Superior temporal gyrus (tissue), 1 donor: ENCODE measurements around the gene SLC35F1.

Experiments used
- DNase-seq: peaks from one replicate; pipeline ENCODE4 v3.0.0-alpha.2; 2016; ENCODE audit errors: extremely low spot score

Gene SLC35F1

GRCh38 chr6:118197539-118197938, 290.5 kb downstream of the SLC35F1 start:
- no peak for DNase-seq

GRCh38 chr6:118198746-118199145, 291.7 kb downstream of the SLC35F1 start:
- no peak for DNase-seq

DNA sequence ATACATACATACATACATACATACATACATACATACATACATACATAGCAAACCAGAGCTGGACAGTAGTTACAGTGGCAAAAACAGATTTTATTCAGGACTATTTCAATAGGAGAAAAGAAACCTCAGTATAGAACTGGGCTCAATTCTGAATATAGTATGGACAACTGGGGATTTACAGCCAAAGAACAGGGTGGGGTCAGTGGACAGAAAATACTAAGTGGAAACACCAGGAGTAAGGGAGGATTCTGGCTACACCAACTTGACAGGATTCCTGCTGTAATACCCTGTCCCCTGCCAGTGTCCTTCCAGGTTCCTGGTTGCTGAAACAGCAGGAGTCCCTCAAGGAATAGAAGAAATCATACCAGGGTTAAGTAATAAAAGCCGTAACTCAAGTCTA, 293.1 kb downstream of the SLC35F1 start:
- DNase-seq: no peak

DNA sequence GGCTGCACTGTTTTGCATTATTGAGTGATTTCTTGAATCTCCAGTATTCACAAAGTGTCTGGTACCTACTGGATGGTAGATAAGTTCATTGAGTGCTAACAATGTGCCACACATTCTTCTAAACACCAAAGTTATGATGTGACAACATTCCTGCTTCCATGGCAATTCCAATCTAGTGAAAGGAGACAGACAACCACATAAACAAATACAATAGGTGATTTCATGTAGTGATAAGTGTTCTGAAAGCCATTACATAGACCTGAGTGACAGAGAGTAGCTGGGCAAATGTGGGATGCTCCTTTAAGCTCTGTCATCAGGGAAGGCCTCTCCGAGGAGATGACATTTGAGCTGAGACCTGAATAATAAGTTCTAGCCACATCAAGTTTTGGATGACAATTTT, 295.5 kb downstream of the SLC35F1 start:
- no peak for DNase-seq

GRCh38 chr6:118203545-118203944, 296.5 kb downstream of the SLC35F1 start:
- DNase-seq: no peak

DNA sequence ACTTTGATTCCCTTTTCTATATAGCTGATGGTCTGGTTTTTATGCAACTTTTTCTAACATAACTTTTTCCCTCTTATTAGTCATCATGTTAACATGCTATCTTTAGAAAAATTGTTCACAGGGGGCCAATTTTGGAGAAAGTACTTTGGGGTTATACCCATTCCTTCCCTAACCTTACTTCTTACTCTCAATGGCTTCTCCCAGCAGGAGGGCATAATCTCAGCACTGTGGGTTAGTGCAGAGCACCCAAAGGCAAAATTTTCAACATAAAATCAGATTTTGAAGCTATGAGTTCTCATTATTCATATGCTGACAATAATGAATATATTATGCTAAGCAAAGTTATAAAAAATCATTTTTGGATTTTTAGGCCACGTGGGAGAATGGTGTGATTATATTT, 299.2 kb downstream of the SLC35F1 start:
- DNase-seq: no peak

DNA sequence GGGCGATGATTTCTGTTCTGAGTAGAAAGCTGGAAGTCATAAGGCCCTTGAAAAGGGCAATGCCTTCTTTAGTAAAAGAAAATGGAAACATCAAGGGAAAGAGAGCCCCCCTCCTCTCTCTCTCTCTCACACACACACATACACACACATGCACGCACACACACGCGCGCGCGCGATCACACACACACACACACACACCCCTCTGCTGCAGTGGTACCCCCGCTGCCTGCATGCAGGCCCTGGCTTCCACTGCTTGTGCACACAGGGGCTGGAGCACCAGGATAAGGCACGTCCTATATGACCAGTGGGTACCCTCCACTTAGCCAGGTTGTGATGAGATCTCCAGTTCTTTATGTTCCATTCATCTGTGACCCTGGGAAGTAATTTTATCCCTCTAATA, 300.9 kb downstream of the SLC35F1 start:
- DNase-seq: no peak

DNA sequence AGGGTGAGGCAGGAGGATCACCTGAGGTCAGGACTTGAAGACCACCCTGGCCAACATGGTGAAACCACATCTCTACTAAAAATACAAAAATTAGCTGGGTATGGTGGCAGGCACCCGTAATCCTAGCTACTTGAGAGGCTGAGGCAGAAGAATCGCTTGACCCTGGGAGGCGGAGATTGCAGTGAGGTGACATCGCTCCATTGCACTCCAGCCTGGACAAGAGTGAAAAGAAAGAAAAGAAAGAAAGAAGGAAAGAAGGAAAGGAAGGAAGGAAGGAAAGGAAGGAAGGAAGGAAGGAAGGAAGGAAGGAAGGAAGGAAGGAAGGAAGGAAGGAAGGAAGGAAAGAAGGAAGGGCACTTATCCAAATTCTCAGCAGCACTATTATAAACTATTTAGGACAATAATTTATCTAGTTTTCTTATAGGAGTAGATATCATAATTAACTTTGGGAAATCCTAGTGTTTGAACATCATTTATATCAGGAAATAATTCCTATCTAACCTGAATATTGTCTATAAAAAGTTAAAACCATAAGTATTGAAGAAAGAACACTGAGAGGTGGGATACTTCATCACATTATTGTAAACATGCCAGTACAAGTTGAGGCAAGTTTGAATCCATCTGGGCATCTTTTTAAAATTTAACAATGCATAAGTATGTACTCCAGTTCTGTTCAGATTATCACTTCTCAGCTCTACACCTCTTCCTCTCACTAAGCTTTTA, 305.5 kb downstream of the SLC35F1 start:
- DNase-seq: no peak

GRCh38 chr6:118215269-118215668, 308.2 kb downstream of the SLC35F1 start:
- no peak for DNase-seq

GRCh38 chr6:118216751-118217150, 309.7 kb downstream of the SLC35F1 start:
- DNase-seq: no peak

DNA sequence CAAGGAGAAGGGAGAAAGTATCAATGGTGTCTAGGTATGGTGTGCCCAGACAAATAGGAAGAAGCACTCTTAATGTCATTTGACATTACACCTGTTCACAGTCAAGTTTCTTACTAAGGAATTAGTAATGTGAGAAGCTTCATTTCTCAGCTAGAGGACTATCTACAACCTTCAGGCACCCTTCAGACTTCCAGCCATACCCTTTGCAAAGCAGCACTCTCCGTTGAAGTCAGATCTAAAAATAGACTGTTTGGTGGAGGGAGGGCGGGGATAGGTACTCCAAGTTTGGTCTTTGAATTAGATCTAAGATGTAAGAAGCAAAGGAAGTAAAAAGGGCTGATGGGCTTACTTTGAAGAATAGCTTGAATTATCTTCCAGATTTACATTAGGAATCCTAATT, 311.1 kb downstream of the SLC35F1 start:
- no peak for DNase-seq

DNA sequence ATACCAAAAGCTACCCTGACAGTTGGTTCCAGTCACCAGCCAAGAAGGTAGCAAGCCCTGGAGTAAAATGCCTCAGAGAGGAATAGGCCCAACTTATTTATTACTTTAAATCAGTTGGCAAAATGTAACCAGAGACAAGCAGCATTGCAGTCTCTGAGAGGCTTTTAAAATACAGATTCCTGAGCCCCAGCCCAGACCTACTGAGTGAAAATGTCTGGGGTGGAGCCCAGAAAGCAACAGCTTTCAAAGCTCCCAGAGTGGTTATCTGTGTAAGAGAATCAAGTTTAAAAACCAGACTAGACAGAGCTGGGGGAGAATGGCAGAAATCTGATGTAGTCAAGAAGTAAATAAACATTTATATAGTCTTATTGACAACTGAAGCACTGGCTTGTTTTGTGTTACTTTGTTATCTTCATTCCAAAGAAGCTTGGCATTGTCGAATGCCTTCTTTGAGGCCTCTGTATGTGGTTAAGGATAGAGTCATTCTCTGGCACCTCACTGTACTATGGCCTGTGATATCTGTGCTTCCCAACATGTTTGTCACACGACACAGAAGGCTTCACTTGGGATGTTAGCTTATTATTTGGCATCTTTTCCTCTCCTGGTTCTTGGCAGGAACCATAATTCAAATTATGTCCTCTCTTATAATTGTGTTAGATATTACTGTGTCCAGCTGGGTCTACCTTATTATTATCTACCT, 313.5 kb downstream of the SLC35F1 start:
- DNase-seq: no peak

DNA sequence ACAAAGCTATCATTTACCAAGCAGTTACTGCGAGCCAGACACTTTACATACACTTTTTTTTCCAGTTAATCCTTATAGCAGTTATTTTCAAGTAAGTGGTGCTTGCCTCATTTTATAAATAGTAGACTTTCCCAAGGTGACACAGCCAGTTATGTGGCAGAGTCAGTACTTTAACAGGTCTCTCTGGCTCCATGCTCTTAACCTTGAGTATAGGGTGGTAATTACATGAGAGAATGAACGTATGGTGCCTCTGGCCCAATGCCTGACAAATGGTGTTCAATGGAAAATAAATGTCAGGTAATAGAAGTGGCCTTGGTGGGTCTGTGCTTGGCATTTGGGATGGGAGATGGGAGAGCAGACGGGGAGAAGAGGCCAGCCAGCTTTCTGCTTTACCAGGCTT, 316.3 kb downstream of the SLC35F1 start:
- no peak for DNase-seq

DNA sequence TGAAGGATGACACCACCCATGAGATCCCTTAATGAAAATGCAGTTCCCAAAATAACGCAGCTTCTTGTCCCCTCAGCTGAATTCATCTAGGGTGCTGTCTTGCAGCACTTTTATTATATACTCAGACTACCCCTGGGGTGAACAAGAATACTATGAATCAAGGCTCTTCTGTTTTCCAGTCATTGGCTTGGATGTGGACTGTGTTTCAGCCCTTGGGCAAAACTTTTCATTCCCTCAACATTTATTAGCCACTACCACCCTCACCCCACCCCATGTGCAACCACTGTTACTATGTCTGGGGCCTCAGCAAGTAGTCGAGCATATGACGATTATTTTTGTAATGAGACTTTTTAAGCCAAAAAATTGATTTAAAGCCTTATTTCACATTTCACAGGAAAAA, 321.8 kb downstream of the SLC35F1 start:
- no peak for DNase-seq

DNA sequence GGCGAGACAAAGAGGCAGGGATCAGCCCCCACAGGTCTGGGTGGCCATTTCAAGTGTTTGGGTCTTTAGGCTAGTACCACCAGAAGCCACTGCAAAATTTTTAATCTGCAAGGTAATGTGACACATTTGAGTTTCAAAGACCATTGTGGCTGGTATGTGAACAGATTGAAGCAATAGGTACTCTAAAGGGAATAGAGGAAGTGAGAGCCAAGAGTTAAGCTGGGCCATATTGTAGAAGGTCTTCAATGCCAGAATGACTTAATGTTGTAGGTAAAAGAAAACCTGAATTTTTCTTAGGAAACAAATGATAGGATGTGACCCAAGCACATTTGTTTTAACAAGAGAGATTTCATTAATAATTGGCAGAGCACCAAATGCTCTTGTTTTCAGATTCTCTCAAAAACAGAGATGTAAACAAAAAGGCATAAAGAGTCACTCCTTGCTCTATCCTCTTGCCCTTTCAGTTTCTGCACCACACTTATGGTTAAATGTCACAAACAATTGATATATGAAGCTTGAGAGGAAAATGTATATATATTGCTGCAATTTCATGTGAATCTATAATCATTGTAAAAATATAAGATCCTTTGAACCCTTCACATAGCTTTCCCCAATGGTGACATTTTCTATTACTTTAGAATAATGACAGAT, 333.9 kb downstream of the SLC35F1 start:
- DNase-seq: no peak

DNA sequence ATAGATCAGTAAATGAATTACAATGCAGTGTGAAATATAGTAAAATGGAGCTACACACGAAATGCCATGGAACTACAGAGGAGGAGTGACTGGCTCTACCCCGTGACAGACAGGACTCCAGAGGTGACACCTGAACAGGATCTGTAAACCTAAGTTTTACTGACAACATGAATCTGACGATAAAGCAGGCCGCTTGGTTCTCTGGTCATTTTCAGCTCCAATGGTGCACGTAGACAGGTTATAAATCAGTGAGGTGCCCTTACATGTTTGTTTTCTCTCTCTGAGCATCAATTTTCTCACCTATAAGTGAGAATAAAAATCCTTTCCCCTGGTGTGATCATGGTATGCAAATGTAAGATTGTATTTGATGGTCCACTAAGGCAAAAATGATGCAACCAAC, 339.3 kb downstream of the SLC35F1 start:
- DNase-seq: no peak

GRCh38 chr6:118248171-118248570, 341.1 kb downstream of the SLC35F1 start:
- DNase-seq: no peak

DNA sequence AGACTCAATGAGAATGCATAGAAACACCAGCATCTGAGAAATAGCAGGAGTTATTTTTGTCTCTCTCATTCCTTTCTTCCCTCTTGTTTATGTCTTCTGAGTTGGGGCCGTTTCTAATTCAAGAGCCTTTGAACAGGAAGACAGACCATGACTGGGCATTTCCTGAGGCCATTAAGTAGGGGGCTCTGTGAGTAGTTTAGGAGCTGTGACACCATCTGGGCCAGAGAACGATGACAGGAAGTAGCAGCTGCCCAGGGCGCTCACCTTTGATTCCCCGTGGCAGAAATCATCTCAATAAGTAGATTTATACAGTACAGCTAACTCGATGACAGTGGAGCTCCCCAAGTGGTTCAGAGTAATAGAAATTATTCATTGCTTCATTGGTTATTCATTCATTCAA, 342.6 kb downstream of the SLC35F1 start:
- no peak for DNase-seq

DNA sequence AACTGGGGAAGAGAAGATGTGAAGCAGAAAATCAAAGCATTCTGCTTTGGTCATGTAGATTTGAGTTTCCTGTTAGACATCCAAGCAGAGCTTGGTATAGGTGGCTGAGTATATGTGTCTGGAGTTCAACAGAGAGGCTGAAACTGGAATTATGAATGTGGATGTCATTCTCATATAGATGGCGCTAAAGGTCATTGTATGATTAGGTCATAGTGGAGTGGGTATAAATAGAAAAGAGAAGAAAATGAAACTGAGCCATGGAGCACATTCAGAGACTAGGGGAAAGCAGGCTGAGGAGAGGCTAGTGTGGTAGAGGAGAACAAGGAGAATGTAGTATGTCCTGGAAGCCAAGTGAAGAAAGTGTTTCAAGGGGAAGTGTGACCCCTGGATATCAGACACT, 345.4 kb downstream of the SLC35F1 start:
- no peak for DNase-seq

- no peak for DNase-seq
Observed at GRCh38 chr6:118253741-118254140, 346.7 kb downstream of the SLC35F1 start.

DNA sequence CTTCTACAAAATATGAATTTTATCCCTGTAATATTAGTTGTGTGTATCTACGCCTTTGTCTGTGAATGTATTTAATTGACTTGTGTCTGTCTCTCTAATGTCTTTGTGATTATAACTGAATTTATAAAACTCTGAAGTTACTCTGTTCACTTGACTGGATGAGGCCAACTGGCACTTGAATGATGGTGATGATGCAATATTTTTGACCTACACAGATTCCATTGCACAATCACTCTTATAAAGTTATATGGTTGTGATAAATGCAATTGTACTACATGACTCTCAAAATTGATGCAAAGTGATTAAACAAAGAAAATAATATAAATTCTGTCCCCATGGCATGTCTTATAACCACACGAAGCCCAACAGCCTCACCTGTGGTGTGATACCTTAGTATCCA, 353.8 kb downstream of the SLC35F1 start:
- DNase-seq: no peak

GRCh38 chr6:118263921-118264486, 356.9 kb downstream of the SLC35F1 start:
- peak; percentile 82 for DNase-seq

- no peak for DNase-seq
Observed at GRCh38 chr6:118269659-118270058, 362.6 kb downstream of the SLC35F1 start.
